ENCODE measurements around the gene NCAN.
"Not testable (repeated sequence)": the region's sequence is repeated elsewhere in the genome, so short reads cannot be mapped to it uniquely, and the experiment has no call there.

NCAN gene

DNA sequence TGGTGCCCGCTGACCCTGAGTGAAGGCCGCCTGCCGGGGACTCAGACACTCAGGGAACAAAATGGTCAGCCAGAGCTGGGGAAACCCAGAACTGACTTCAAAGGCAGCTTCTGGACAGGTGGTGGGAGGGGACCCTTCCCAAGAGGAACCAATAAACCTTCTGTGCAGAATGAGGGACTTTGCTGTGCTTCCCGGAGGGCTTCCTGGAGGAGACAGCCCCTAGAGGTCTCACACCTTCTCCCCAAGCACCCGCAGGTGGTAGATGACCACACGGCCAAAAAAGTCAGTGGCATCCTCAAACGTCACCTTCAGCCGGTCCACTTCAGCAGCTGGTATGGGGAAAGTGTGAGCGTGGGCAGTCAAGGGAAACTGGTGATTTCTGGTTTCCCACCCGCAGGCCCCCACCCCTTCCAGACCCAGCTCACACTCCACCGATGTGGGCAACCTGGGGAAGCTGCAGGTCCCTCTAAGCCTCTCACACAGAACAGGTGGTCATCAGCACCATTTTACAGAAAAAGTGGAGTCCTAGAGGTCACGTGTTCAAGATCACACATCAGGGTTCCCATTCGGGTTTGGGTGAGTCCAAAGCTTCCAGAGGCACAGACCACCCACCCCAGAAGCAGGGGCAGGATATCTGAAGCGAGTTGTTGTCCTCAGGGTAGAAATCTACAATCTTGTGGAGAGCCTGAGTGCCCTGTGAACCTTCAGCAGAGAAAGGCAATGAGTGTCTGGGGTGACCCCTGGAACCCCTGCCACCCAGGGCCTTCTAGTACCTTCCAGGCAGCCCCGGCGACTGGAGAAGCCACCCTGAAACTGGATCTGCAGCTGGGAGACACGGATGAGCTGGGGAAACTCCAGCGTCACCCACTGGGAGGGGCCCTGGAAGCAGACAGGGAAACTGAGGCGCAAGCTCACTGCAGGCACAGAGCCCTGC lies 9.8 kb upstream of the NCAN start:
- DNase-seq, result no peak

- no peak for DNase-seq
Observed at GRCh38 chr19:19202707-19203011, 9.1 kb upstream of the NCAN start.

DNA sequence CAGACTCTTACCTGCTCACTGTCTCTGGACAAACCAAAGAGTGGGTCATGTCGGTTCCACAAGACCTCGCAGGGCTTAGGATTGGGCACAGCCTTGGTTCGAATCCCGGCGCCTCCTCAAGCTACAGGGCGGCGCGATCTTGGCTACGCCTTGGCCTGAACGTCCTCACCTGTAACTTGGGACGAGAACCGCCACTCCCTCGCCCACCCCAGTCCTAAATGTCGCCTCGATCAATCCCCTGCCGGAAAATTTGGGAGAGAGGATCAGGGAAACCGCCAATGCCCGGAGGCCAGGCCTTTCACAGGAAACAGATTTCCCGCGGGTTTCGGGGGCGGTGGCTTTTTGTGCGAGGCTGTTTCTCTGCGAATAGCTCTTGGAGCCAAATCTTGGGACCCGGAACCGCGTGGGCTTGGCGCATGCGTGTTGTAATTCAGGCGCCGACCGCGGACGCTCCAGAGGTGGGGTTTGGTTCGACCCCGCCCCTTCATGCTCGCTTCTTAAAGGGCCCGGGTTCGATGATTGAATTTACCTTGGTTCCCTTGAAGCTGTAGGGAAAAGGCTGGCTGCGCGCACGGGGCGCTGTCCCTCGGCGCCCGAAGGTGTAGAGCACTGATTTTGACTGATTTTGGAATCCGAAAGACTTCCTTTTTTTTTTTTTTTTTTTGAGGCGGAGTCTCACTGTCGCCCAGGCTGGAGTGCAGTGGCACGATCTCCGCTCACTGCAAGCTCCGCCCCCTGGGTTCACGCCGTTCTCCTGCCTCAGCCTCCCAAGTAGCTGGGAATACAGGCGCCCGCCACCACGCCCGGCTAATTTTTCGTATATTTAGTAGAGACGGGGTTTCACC lies 8.5 kb upstream of the NCAN start, which contains the start of gene NR2C2AP:
Gene NR2C2AP (minus strand): TSS at position 403 of the 845 bp plus-strand sequence. CDS start 354 bp downstream, at position 49.
- DNase-seq, result peak; percentile 79

DNA sequence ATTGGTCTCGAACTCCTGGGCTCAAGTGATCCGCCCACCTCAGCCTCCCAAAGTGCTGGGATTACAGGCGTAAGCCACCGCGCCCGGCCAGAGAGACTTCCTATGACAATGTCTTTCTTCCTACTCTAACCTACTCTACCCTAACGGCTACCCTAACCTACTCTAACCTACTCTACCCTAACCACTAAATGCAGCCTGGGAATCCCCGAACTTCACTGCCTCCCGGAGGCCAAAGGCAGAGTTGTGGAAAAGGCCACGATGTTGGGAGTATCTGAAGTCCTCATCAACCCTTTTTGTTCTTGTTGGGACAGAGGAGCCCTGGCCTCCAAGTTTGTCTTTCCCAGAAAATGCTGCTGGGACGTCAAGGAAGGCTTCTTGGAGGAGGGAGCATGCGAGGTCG lies 7.6 kb upstream of the NCAN start:
- no peak for DNase-seq

GRCh38 chr19:19205416-19206410 lies 6.0 kb upstream of the NCAN start:
- no peak for DNase-seq

DNA sequence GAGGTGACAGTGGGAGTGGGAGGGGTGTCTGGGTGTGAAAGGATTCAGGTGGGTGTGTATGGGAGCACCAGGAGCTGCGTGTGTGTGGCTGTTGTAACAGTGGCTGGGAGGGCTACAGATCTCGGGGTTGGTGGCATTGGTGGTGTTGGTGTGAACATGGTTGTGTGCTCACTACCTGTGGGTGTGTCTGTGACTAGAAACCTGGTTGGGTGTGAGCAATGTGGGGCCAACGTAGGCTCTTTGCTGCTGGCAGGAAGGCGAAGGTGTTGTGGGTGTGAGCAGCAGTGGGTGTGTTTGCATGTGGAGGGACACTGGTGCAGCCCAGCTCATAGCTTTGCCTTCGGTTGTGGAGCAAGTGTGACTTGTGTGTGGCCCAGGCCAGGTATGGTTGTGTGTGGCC lies 4.8 kb upstream of the NCAN start:
- DNase-seq, result no peak

DNA sequence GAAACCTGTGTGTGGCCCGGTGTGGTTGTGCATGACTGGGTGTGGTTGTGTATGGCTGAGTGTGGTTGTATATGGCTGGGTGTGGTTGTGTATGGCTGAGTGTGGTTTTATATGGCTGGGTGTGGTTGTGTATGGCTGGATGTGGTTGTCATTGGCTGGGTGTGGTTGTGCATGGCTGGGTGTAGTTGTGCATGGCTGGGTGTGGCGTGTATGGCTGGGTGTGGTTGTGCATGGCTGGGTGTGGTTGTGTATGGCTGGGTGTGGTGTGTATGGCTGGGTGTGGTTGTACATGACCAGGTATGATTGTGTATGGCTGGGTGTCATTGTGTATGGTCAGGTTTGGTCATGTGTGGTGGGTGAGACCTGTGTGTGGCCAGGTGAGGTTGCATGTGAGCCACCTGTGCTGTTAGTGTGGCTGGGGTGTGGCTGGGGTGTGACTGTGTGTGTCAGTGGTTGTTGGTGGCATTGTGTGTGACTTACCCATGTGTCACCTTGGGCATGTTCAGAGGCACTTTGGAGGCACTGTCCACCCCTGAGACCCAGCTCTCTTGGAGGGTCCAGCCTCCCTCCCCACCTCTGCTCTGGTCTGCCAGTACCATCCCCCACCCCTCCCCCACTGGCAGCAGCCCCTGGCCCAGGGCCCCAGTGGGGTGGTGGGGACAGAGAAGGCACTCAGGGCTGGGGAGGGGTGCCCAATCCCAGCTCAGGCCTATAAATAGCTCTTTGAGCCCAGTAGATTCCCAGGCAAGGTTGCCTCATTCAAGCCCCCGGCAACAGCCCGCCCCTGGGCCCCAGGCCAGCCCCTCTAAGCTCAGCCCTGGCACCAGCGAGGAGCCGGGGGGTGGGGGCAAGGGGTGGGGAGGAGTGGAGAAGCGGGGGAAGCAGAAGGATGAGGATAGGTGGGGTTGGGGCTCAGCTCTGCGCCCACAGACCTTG lies 3.9 kb upstream of the NCAN start:
- no peak for DNase-seq

- DNase-seq, result no peak
Observed at GRCh38 chr19:19209372-19209771, 2.4 kb upstream of the NCAN start.

- no peak for DNase-seq
Observed at GRCh38 chr19:19212916-19213315, 1.2 kb downstream of the NCAN start.

DNA sequence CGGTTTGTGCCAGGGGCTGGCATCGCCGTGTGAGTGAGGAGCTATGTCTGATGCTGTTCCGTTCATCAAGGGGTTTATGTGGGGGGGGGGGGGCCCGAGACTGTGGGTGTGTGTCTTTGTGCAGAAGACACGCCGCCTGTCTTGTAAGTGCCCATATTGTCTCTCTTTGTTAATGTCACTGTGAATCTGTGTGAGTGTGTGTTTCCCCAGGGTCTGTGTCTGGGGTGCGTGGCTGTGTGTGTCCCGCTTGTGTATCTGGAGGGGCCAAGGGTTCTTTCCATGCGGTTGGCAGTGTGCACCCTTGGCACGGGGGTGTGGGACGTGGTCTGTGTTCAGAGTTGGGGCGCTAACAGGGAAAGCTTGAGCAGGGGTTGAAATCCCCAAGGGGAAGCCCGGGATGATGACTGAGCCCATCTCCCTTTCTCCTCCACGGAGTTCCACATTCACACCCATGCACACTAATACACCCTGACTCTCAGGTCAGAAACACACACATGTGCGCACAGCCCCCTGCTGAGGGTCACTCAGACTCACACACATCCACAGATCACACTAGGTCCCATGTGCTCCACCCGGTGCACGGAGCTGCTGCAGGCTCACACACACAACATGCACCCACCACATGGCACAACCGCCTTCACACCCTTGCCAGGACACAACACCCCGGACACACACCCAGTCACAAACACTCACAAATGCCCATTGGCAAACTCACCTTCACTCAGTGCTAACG lies 1.8 kb downstream of the NCAN start:
- no peak for DNase-seq

- DNase-seq, result peak; percentile 14
Observed at GRCh38 chr19:19214159-19214490, 2.4 kb downstream of the NCAN start.

DNA sequence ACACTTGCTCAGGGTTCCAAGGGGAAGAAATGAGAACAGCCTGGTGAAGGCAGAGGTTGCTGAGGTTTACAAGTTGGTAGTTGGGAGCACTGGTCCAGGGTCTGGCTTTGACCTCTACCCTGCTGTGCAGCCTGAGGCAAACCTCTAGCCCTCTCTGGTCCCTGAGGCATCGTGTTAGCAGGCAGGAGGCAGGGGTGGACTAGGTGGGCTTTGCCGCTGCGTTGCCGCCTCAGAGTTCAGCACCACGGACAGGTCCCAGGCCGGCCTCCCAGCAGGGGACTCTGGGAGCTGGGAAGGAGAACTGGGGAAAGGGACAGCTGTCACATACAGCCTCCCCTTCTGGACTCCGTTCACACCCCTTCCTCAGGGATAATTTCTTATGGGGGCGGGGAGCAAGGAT lies 3.1 kb downstream of the NCAN start:
- DNase-seq, result no peak

DNA sequence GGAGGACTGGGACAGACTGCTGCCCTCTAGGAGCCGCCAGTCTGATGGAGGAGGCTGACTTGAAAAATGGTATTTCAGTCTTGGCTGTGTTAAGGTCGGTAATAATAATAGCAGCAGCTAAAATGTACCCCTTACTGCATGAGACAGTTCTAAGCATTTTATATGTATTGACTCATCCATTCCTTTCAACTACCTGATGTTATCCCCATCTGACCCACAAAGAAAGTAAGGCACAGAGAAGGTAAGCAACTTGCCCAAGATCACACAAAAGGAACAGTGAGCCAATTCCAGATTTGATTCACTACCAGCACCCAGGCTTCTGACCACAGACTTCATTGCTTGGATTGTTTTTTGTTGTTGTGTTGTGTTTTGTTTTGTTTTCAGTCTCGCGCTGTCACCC lies 4.0 kb downstream of the NCAN start:
- no peak for DNase-seq

DNA sequence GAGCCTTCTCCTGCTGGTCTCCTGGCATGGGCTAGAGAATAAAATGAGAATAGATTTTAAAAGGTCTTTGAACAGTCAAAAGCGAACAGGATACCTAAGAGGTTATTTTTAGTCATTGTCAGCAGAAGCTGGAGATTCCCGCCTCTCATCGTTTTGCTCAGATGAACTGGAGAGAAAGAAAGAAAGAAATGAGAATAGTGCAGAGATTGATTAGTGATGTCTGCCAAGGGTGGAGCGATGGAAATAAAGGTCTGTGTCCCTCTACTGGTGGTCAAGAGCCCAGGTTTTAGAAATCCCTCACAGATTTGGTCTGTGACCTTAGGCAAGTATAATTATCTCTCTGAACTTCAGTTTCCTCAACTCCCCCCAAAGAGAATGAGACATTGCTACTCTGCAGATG lies 5.3 kb downstream of the NCAN start:
- DNase-seq, result no peak

- no peak for DNase-seq
Observed at GRCh38 chr19:19218911-19219310, 7.2 kb downstream of the NCAN start.

- not testable (repeated sequence) for DNase-seq
Observed at GRCh38 chr19:19221000-19221399, 9.2 kb downstream of the NCAN start.

GRCh38 chr19:19223060-19223459 lies 11.3 kb downstream of the NCAN start:
- no peak for DNase-seq

DNA sequence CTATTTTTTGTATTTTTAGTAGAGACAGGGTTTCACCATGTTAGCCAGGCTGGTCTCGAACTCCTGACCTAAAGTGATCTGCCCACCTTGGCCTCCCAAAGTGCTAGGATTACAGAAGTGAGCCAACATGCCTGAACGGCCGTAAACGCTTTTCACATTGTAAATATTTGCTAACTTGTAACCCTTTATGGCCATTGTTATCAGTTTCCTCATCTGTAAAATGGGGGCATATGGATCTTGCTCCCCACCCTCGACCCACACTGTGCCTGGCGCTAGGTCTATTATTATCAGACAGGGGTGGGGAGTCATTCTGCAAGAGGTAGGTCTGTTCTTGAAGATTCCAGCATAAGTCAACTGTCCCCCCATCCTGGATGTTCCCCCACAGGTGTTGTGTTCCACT lies 11.9 kb downstream of the NCAN start:
- DNase-seq, result no peak

DNA sequence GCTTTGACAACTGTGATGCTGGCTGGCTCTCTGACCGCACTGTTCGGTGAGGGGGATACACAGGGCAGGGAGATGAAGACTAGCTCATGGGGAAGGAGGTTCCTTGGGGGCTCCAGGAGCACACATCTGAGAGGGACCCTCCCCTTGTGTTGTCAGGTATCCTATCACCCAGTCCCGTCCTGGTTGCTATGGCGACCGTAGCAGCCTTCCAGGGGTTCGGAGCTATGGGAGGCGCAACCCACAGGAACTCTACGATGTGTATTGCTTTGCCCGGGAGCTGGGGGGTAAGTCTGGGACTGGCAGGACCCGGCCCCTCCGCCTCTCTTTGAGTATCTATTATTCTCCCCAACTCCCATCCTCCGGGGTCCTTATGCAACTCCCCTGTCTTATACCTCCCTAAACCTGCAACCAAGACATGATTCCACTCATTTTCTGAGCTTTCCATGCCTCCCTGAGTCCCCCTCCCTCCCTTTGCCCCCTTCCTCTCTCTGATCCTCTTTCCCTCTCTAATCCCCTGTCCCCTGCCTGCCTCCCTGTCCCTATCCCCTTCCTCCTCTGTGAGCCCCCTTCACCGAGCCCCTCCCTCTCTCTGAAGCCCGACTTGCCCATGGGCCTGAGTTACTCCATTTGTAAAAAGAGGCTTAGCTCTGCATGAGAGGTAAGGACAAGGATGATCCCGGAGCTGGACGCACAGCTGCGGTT lies 12.5 kb downstream of the NCAN start:
- DNase-seq, result no peak

DNA sequence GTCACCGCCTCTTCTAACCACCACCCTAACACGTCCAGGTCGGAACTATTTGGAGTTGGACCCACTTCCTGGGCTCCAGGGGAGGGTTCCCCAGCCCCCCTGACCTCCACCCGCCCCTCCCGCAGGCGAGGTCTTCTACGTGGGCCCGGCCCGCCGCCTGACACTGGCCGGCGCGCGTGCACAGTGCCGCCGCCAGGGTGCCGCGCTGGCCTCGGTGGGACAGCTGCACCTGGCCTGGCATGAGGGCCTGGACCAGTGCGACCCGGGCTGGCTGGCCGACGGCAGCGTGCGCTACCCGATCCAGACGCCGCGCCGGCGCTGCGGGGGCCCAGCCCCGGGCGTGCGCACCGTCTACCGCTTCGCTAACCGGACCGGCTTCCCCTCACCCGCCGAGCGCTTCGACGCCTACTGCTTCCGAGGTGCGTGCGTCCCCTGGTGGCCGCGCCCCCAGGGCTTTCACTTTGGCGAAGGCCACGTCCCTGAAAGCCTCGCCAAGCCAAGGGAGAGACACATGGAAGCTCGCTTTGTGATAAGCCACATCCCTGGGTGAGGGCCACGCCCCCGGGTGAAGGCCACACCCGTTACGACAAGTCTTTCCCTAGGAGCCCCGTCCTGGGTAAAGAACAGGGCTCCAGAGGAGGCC lies 13.2 kb downstream of the NCAN start:
- DNase-seq, result peak; percentile 42

All from NCI-H526 treated with DMSO at 0.1 percent for 48 hours (cell line).